GM12865 (cell line): ENCODE measurements around the gene ANXA1.
A peak's percentile ranks its signal among the peaks of the same experiment; 100 is the strongest.

ENCODE experiments used
- DNase-seq: peaks from one replicate; pipeline ENCODE4 v3.0.0; 2010; ENCODE audit warnings: low read depth
- H3K4me3 ChIP-seq: 2 replicates; pipeline ENCODE4 v1.5.1; 2011; ENCODE audit warnings: mild to moderate bottlenecking, low read depth, low read length, control low read depth
- CTCF ChIP-seq: IDR thresholded peaks from 2 replicates; pipeline ENCODE4 v1.5.1; 2011; ENCODE audit warnings: low read length, control low read depth, low read depth, inconsistent platforms; ENCODE audit not compliant: insufficient read depth; ENCODE audit errors: missing control alignments

Gene ANXA1

GRCh38 chr9:73162987-73163768 is 11.5 kb downstream of the ANXA1 start:
- TF ChIP-seq CTCF, result no peak
- DNase-seq, result peak; percentile 22
- H3K4me3 ChIP-seq, result no peak overlapping the region

GRCh38 chr9:73165911-73166310 is 14.2 kb downstream of the ANXA1 start:
- H3K4me3 ChIP-seq, result no peak overlapping the region
- no peak for DNase-seq
- no peak for TF ChIP-seq CTCF

GRCh38 chr9:73166468-73166867 is 14.8 kb downstream of the ANXA1 start:
- H3K4me3 ChIP-seq, result no peak overlapping the region
- no peak for DNase-seq
- TF ChIP-seq CTCF, result no peak

GRCh38 chr9:73167614-73168013 is 15.9 kb downstream of the ANXA1 start:
- no peak for TF ChIP-seq CTCF
- DNase-seq, result no peak

GRCh38 chr9:73168298-73168934 is 16.8 kb downstream of the ANXA1 start:
- no peak for DNase-seq
- no peak for TF ChIP-seq CTCF
- H3K4me3 ChIP-seq, result no peak overlapping the region

More at GRCh38 chr9:73167614-73168013, 15.9 kb downstream of the ANXA1 start:
- H3K4me3 ChIP-seq, result no peak overlapping the region

- H3K4me3 ChIP-seq, result no peak overlapping the region
- no peak for DNase-seq
- no peak for TF ChIP-seq CTCF
Measured at GRCh38 chr9:73170185-73170957, 18.7 kb downstream of the ANXA1 start.

GRCh38 chr9:73172901-73173215 is 21.2 kb downstream of the ANXA1 start:
- no peak for TF ChIP-seq CTCF
- no peak overlapping the region for H3K4me3 ChIP-seq
- no peak for DNase-seq
